GM12865 (cell line): ENCODE measurements around the gene KIF24.

Experiments
- DNase-seq: peaks from one replicate; pipeline ENCODE4 v3.0.0; 2010; ENCODE audit warnings: low read depth
- H3K4me3 ChIP-seq: 2 replicates; pipeline ENCODE4 v1.5.1; 2011; ENCODE audit warnings: mild to moderate bottlenecking, low read depth, low read length, control low read depth
- CTCF ChIP-seq: IDR thresholded peaks from 2 replicates; pipeline ENCODE4 v1.5.1; 2011; ENCODE audit warnings: low read length, control low read depth, low read depth, inconsistent platforms; ENCODE audit not compliant: insufficient read depth; ENCODE audit errors: missing control alignments

Gene KIF24

GRCh38 chr9:34292552-34292951 is 36.5 kb downstream of the KIF24 start:
- H3K4me3 ChIP-seq, result no peak overlapping the region
- TF ChIP-seq CTCF, result no peak
- no peak for DNase-seq

GRCh38 chr9:34291423-34291822 is 37.6 kb downstream of the KIF24 start:
- no peak for TF ChIP-seq CTCF
- no peak overlapping the region for H3K4me3 ChIP-seq
- DNase-seq, result no peak

- no peak for DNase-seq
- no peak overlapping the region for H3K4me3 ChIP-seq
- no peak for TF ChIP-seq CTCF
Observed at GRCh38 chr9:34291023-34291422, 38.0 kb downstream of the KIF24 start.

- DNase-seq, result no peak
- H3K4me3 ChIP-seq, result no peak overlapping the region
- TF ChIP-seq CTCF, result no peak
Observed at GRCh38 chr9:34289159-34289558, 39.9 kb downstream of the KIF24 start.

- TF ChIP-seq CTCF, result no peak
- H3K4me3 ChIP-seq, result no peak overlapping the region
- no peak for DNase-seq
Observed at GRCh38 chr9:34282096-34282495, 47.0 kb downstream of the KIF24 start.

- H3K4me3 ChIP-seq, result no peak overlapping the region
- DNase-seq, result no peak
- no peak for TF ChIP-seq CTCF
Observed at GRCh38 chr9:34279411-34279810, 49.7 kb downstream of the KIF24 start.
